AG09319 (cell line): ENCODE results near the gene TOMM70.
A peak's percentile ranks its signal among the peaks of the same experiment; 100 is the strongest.

Experiments
- DNase-seq: peaks from one replicate; pipeline ENCODE4 v3.0.0-alpha.2; 2010; ENCODE audit warnings: low read depth; ENCODE audit errors: extremely low read depth
- CTCF ChIP-seq: IDR thresholded peaks from 2 replicates; pipeline ENCODE4 v1.5.1; 2011; ENCODE audit warnings: low read depth, mild to moderate bottlenecking, inconsistent platforms, low read length, moderate library complexity

TOMM70 gene

GRCh38 chr3:100319951-100320350, 80.9 kb downstream of the TOMM70 start:
- DNase-seq = no peak
- TF ChIP-seq CTCF = no peak

GRCh38 chr3:100317912-100318311, 83.0 kb downstream of the TOMM70 start:
- DNase-seq = no peak

GRCh38 chr3:100316641-100317069, 84.2 kb downstream of the TOMM70 start:
- peak; percentile 67 for TF ChIP-seq CTCF
- peak; percentile 23 for DNase-seq

More at GRCh38 chr3:100317912-100318311, 83.0 kb downstream of the TOMM70 start:
- TF ChIP-seq CTCF = no peak
